Activated CD4-positive, alpha-beta T cell treated with anti-CD3 and anti-CD28 coated beads, Interleukin-2, Interleukin-4, amounts not matched to agents 100 ng/mL and 50 ng/mL, durations not matched to agents 16 hours and 8 hours (primary cell): ENCODE measurements around the gene RNF14.
A peak's percentile ranks its signal among the peaks of the same experiment; 100 is the strongest.

Experiments
- DNase-seq: peaks from one replicate; pipeline ENCODE4 v3.0.0-alpha.2; 2020; ENCODE audit warnings: low spot score

Gene RNF14

GRCh38 chr5:141978389-141978788, 9.5 kb downstream of the RNF14 start:
- no peak for DNase-seq

- DNase-seq: no peak
Measured at GRCh38 chr5:141982626-141983025, 13.7 kb downstream of the RNF14 start.

GRCh38 chr5:141986072-141986471, 17.2 kb downstream of the RNF14 start:
- no peak for DNase-seq

- DNase-seq: no peak
Measured at GRCh38 chr5:141989720-141990119, 20.8 kb downstream of the RNF14 start.

- peak; percentile 67 for DNase-seq
Measured at GRCh38 chr5:141992349-141992963, 23.6 kb downstream of the RNF14 start.

GRCh38 chr5:141994511-141995136, 25.7 kb downstream of the RNF14 start:
- no peak for DNase-seq

GRCh38 chr5:141995656-141996055, 26.8 kb downstream of the RNF14 start:
- DNase-seq: no peak

GRCh38 chr5:141997358-141997960, 28.6 kb downstream of the RNF14 start:
- DNase-seq: no peak

GRCh38 chr5:142000173-142000572, 31.3 kb downstream of the RNF14 start:
- no peak for DNase-seq

- no peak for DNase-seq
Measured at GRCh38 chr5:142000704-142001484, 32.0 kb downstream of the RNF14 start.

- DNase-seq: no peak
Measured at GRCh38 chr5:142003266-142003800, 34.4 kb downstream of the RNF14 start.

GRCh38 chr5:142006363-142007236, 37.7 kb downstream of the RNF14 start:
- peak; percentile 83 for DNase-seq

GRCh38 chr5:142007237-142007544, 38.3 kb downstream of the RNF14 start:
- DNase-seq: no peak

- DNase-seq: no peak
Measured at GRCh38 chr5:142008813-142009212, 39.9 kb downstream of the RNF14 start.

GRCh38 chr5:142009886-142010285, 41.0 kb downstream of the RNF14 start:
- no peak for DNase-seq

- DNase-seq: no peak
Measured at GRCh38 chr5:142011572-142012185, 42.8 kb downstream of the RNF14 start.

GRCh38 chr5:142012186-142012785, 43.4 kb downstream of the RNF14 start:
- DNase-seq: peak; percentile 77

GRCh38 chr5:142012792-142013388, 44.0 kb downstream of the RNF14 start, which contains the start of gene GNPDA1:
TSS of gene GNPDA1 (minus strand) at chr5:142013027. CDS start at chr5:142012035, 992 bp downstream.
- DNase-seq: peak; percentile 69

GRCh38 chr5:142013734-142014521, 45.0 kb downstream of the RNF14 start:
- no peak for DNase-seq
